Endothelial cell of umbilical vein (primary cell): ENCODE data around the gene ASIC5. TPM values are rescaled to one million over a fixed set of nuclear protein-coding genes. Genes with fewer than 3 reads are reported as not detected.

Source experiments
- BruUV-seq: library from RNA; stranded (reverse); fragments of 400-500 nt; replicated peaks from 2 replicates; lab custom pipeline; 2021; lab: Mats Ljungman, UMichigan
- CTCF ChIA-PET: fragments of 300-600, 350-600 bp; sonication (Branson Sonifier 250); formaldehyde crosslinking; loops from one replicate; lab custom pipeline; 2021; ENCODE audit warnings: antibody characterized with exemption, inconsistent platforms; lab: Charles Lee
- POLR2A ChIA-PET: fragments of 300-600, 350-600 bp; sonication (Branson Sonifier 250); formaldehyde crosslinking; loops from one replicate; lab custom pipeline; 2021; ENCODE audit warnings: antibody characterized with exemption, inconsistent platforms; lab: Charles Lee
- DNase-seq: peaks from one replicate; pipeline ENCODE4 v3.0.0-alpha.2; 2011; ENCODE audit warnings: low read depth, low spot score
- FAIRE-seq: peaks from 2 replicates; lab custom pipeline; 2011; peaks lifted over from hg19 to GRCh38; lab: Jason Lieb, UNC
- H2AFZ ChIP-seq: 2 replicates; pipeline ENCODE4 v1.6.0; 2012; ENCODE audit warnings: low read depth, low read length, control low read depth, inconsistent platforms
- H3K27ac ChIP-seq: 2 replicates; pipeline ENCODE4 v1.5.1; 2011; ENCODE audit warnings: low read depth, mild to moderate bottlenecking, control low read depth, low read length, moderate library complexity; ENCODE audit not compliant: insufficient read depth
- H3K27me3 ChIP-seq, 2 experiments: 2 replicates each; pipeline versions ENCODE4 v1.6.0 to v1.6.1; 2011; ENCODE audit warnings: low read length in 2 of 2, mixed read lengths in 1 of 2; ENCODE audit not compliant: control insufficient read depth in 2 of 2, insufficient read depth in 2 of 2
- H3K36me3 ChIP-seq, 2 experiments: 2 replicates in 1 of 2; 3 replicates in 1 of 2; pipeline ENCODE4 v1.5.1; 2011; ENCODE audit warnings: low read length in 2 of 2, mild to moderate bottlenecking in 1 of 2, moderate library complexity in 1 of 2; ENCODE audit not compliant: control insufficient read depth in 2 of 2, insufficient read depth in 2 of 2; ENCODE audit errors: extremely low read depth in 1 of 2
- H3K4me1 ChIP-seq: 3 replicates; pipeline ENCODE4 v1.5.1; 2011; ENCODE audit warnings: mild to moderate bottlenecking, low read length; ENCODE audit not compliant: control insufficient read depth, insufficient read depth; ENCODE audit errors: extremely low read depth
- H3K4me2 ChIP-seq: 2 replicates; pipeline ENCODE4 v1.6.1; 2011; ENCODE audit warnings: low read length, control low read depth, mixed read lengths; ENCODE audit not compliant: insufficient read depth
- H3K4me3 ChIP-seq, 3 experiments: fragments of 200-600 bp in 1 of 3; sonication (generic), shearing (Covaris generic) in 1 of 3; replicated peaks in 1 of 3; 2 replicates each; pipeline ENCODE4 v1.5.1; 2011 to 2016; ENCODE audit warnings: control low read depth in 3 of 3, low read length in 3 of 3, mild to moderate bottlenecking in 2 of 3, inconsistent platforms in 1 of 3, low read depth in 1 of 3, moderate library complexity in 1 of 3; ENCODE audit not compliant: insufficient read depth in 1 of 3
- H3K79me2 ChIP-seq: 2 replicates; pipeline ENCODE4 v1.6.0; 2012; ENCODE audit warnings: low read length, inconsistent platforms; ENCODE audit not compliant: control insufficient read depth, insufficient read depth
- H3K9ac ChIP-seq: replicated peaks from 2 replicates; pipeline ENCODE3; 2011; ENCODE audit warnings: low read length, control low read depth; ENCODE audit not compliant: insufficient read depth; ENCODE audit errors: extremely low read depth
- H3K9me1 ChIP-seq: replicated peaks from 3 replicates; pipeline ENCODE4 v1.6.0; 2011; ENCODE audit warnings: mild to moderate bottlenecking, low read length; ENCODE audit not compliant: control insufficient read depth, insufficient read depth; ENCODE audit errors: extremely low read depth
- H3K9me3 ChIP-seq: replicated peaks from 2 replicates; pipeline ENCODE4 v1.5.1; 2012; ENCODE audit warnings: low read length, inconsistent platforms; ENCODE audit not compliant: control insufficient read depth, insufficient read depth
- H4K20me1 ChIP-seq: replicated peaks from 2 replicates; pipeline ENCODE3; 2011; ENCODE audit warnings: mild to moderate bottlenecking, low read length; ENCODE audit not compliant: control insufficient read depth, insufficient read depth; ENCODE audit errors: extremely low read depth
- CTCF ChIP-seq, 2 donors: IDR thresholded peaks; 1 replicate in 1 of 2; 2 replicates in 1 of 2; pipeline ENCODE4 v1.5.1; 2011; ENCODE audit warnings: low read length in 2 of 2, mild to moderate bottlenecking in 2 of 2, moderate library complexity in 2 of 2, control low read depth in 1 of 2, inconsistent platforms in 1 of 2, low read depth in 1 of 2; ENCODE audit not compliant: insufficient read depth in 1 of 2; ENCODE audit errors: extremely low read depth in 1 of 2
- EZH2 ChIP-seq: IDR thresholded peaks from 2 replicates; pipeline ENCODE4 v1.6.1; 2012; ENCODE audit warnings: borderline replicate concordance, low read depth, mild to moderate bottlenecking, moderate library complexity, low read length, inconsistent platforms; ENCODE audit not compliant: severe bottlenecking
- FOS ChIP-seq: IDR thresholded peaks from 2 replicates; pipeline ENCODE4 v1.6.1; 2011; ENCODE audit warnings: mild to moderate bottlenecking, low read length, moderate library complexity, borderline replicate concordance; ENCODE audit not compliant: insufficient read depth
- GATA2 ChIP-seq: IDR thresholded peaks from 2 replicates; pipeline ENCODE4 v1.7.0; 2011; ENCODE audit warnings: low read depth, mild to moderate bottlenecking, moderate library complexity, mixed read lengths, low read length; ENCODE audit not compliant: insufficient read length, insufficient read depth
- JUN ChIP-seq: IDR thresholded peaks from 2 replicates; pipeline ENCODE4 v1.6.1; 2011; ENCODE audit warnings: borderline replicate concordance, low read depth; ENCODE audit not compliant: insufficient read length, insufficient read depth
- MAX ChIP-seq: IDR thresholded peaks from 2 replicates; pipeline ENCODE4 v1.6.1; 2011; ENCODE audit not compliant: insufficient read depth, insufficient read length
- MYC ChIP-seq: IDR thresholded peaks from one replicate; pipeline ENCODE4 v1.6.1; 2011; ENCODE audit warnings: mild to moderate bottlenecking, low read depth, low read length
- POLR2A ChIP-seq: IDR thresholded peaks from 2 replicates; pipeline ENCODE4 v1.6.1; 2012; ENCODE audit warnings: low read depth, mild to moderate bottlenecking, control low read depth, low read length
- POLR2AphosphoS5 ChIP-seq: IDR thresholded peaks from 2 replicates; pipeline ENCODE4 v1.6.1; 2012; ENCODE audit warnings: low read depth, mild to moderate bottlenecking, control low read depth, low read length, moderate library complexity; ENCODE audit not compliant: insufficient read depth
- dilution Hi-C: fragments of 300-500 bp; cut with MboI; formaldehyde crosslinking; loops from one replicate; pipeline ENCODE4 v1.15.0; 2019; ENCODE audit warnings: low sequenced_read_pairs; ENCODE audit not compliant: extremely low pct_ligation_motif_present
- intact Hi-C: fragments of 100-400 bp; cut with micrococcal nuclease; formaldehyde crosslinking; loops from one replicate; pipeline ENCODE4 v1.10.0; 2022
- polyA plus RNA-seq, 4 experiments: library from polyadenylated mRNA; depleted of rRNA in 3 of 4; stranded (reverse) in 3 of 4; unstranded in 1 of 4; fragments of >200 nt; gene quantifications; 2 replicates each; pipeline versions ENCODE4 v1.2.1 to v1.2.3, GENCODE V29; 2011 to 2012; ENCODE audit warnings: missing spikeins in 1 of 4
- total RNA-seq: library from RNA; stranded (reverse); gene quantifications from 2 replicates; pipeline ENCODE4 v1.2.3, GENCODE V29; 2021

Gene ASIC5
- total and polyA plus RNA-seq, 2 donors (not counting 3 experiments of a cell fraction or from before 2014, with no cell fraction given), result not detected

DNA sequence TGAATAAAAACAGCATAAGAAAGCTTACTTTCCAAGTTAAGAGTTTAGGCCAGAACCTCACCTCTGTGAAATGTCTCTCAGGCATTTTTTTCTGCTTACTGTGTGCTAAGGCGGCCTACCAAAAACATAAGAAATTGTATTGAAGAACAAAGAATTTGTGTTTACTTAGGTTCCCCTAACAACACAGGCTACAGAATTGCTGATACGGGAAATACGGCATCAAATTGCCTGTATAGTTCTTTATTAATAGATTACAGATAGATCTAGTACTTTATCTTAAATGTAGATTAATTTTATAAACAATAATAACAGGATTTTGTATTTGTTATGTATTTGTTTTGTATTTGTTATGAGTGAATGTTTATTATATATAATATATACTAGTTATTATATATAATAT is 12.9 kb downstream of the ASIC5 start:
- POLR2A ChIA-PET, result no interaction called here
- no peak overlapping the region for H3K4me3 ChIP-seq
- H3K79me2 ChIP-seq, result no peaks in the 10 kb centered on the region
- intact Hi-C loops, result no loop called here
- no peaks in the 10 kb centered on the region for H3K27me3 ChIP-seq
- DNase-seq (no peak), FAIRE-seq (no peak)
- no peak for TF ChIP-seq GATA2
- TF ChIP-seq EZH2, result no peak
- TF ChIP-seq MYC, result no peak
- TF ChIP-seq POLR2A, result no peak
- TF ChIP-seq MAX, result no peak
- no peak for TF ChIP-seq POLR2AphosphoS5
- TF ChIP-seq JUN, result no peak
- no peak for TF ChIP-seq CTCF (IDR thresholded peaks at IDR 0.05; ENCODE audit: extremely low read depth in 1 of 2, insufficient read depth in 1 of 2, low read depth in 1 of 2, low read length in 2 of 2)
- no peak for TF ChIP-seq FOS
- no peaks in the 10 kb centered on the region for H3K9me3 ChIP-seq
- no peak overlapping the region for H2AFZ ChIP-seq
- no peaks in the 10 kb centered on the region for H3K36me3 ChIP-seq
- H3K9ac ChIP-seq, result no peak overlapping the region
- H3K27ac ChIP-seq, result no peak overlapping the region
- dilution Hi-C loops, result no loop called here
- CTCF ChIA-PET, result no interaction called here
- H3K4me1 ChIP-seq, result no peaks in the 10 kb centered on the region
- H3K4me2 ChIP-seq, result no peak overlapping the region
- H4K20me1 ChIP-seq, result no peaks in the 10 kb centered on the region
- BruUV-seq, result no TSS peak
- H3K9me1 ChIP-seq, result no peaks in the 10 kb centered on the region
